ENCODE measurements around the gene ATP6V0C. TPM values are rescaled to one million over a fixed set of nuclear protein-coding genes. Genes with fewer than 3 reads are reported as not detected.

The ATP6V0C gene
- total RNA-seq, result 10 to 100 TPM; 26.4 to 98.9 (median 81.8) TPM

DNA sequence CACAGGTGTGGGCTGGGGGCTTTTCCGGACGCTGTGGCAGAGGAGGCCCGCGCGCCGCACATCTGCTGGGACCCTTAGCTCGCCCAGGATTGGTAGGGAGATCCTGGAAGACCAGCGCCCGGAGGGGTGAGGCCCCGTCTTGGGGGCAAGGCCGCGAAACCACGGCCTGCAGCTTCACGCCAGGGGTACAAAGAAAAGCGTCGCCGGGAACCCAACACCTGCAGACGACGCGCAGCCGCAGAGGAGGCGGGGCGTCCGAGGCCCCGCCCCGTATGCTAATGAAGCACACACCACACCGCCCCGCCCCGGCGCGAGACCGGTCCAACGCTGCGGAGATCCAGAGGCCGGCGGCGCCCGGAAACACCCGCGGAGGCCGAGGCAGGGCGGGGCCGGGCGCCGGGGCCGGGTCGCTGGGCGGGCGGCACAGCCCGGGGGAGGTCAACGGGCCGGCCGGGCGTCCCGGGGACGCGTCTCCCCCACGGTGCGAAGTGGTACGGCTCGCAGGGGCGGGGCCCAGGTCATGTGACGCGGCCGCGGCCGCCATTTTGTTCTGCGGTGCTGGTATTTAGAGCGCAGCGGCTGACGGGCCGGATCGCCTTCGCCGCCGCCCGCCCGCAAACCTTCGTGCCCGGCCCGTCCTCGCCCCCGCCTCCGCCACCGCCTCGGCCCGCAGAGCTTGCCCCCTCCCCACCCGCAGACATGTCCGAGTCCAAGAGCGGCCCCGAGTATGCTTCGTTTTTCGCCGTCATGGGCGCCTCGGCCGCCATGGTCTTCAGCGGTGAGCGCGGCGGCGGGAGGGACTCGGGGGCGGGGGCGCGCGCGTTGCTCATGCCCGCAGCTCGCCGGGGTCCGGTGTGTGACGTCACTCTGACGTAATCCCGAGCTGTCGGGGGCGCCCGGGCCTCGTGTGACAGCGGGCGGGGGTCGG lies at the start of gene ATP6V0C:
ATP6V0C (plus strand) TSS at position 548 of the 928 bp plus-strand sequence; CDS start at position 700, 152 bp downstream.
- TF ChIP-seq, protein P1, sequence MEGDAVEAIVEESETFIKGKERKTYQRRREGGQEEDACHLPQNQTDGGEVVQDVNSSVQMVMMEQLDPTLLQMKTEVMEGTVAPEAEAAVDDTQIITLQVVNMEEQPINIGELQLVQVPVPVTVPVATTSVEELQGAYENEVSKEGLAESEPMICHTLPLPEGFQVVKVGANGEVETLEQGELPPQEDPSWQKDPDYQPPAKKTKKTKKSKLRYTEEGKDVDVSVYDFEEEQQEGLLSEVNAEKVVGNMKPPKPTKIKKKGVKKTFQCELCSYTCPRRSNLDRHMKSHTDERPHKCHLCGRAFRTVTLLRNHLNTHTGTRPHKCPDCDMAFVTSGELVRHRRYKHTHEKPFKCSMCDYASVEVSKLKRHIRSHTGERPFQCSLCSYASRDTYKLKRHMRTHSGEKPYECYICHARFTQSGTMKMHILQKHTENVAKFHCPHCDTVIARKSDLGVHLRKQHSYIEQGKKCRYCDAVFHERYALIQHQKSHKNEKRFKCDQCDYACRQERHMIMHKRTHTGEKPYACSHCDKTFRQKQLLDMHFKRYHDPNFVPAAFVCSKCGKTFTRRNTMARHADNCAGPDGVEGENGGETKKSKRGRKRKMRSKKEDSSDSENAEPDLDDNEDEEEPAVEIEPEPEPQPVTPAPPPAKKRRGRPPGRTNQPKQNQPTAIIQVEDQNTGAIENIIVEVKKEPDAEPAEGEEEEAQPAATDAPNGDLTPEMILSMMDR (IDR thresholded peaks at IDR 0.05; ENCODE audit: low read depth), result no peak

- TF ChIP-seq, protein P1 (IDR thresholded peaks at IDR 0.05; ENCODE audit: low read depth), result no peak
Measured at GRCh38 chr16:2464333-2464732, 49.4 kb upstream of the ATP6V0C start.

DNA sequence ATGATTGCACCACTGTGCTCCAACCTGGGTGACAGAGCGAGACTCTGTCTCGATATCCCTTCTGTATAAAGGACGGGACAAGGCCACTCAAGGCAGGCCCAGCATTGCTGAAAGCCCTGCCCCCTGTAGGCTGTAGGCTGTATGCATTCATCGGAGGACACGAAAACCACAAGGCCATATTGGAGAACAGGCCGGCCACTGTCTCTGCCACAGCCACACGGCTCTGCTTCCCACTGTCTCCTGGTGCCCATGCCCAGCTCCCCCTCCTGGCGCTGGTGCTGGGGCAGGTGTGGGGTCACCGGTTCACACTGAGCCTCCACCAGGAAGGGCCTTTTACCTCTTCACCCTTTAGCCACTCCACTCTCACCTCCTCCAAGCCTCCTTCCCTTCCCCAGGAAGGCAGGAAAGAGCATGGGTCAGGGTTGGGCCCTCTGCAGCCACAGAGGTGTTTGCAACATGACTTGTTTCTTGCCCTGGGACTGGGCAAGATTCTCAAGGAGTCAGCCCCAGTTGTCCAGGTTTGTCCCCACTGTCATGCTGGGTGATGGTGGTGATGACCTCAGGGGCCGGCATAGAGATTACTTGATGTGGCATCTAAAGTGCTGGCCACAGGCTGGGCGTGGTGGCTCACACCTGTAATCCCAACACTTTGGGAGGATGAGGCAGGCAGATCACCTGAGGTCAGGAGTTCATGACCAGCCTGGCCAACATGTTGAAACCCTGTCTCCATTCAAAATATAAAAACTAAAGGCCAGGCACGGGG lies 47.9 kb upstream of the ATP6V0C start:
- TF ChIP-seq, protein P1 (IDR thresholded peaks at IDR 0.05; ENCODE audit: low read depth), result no peak

DNA sequence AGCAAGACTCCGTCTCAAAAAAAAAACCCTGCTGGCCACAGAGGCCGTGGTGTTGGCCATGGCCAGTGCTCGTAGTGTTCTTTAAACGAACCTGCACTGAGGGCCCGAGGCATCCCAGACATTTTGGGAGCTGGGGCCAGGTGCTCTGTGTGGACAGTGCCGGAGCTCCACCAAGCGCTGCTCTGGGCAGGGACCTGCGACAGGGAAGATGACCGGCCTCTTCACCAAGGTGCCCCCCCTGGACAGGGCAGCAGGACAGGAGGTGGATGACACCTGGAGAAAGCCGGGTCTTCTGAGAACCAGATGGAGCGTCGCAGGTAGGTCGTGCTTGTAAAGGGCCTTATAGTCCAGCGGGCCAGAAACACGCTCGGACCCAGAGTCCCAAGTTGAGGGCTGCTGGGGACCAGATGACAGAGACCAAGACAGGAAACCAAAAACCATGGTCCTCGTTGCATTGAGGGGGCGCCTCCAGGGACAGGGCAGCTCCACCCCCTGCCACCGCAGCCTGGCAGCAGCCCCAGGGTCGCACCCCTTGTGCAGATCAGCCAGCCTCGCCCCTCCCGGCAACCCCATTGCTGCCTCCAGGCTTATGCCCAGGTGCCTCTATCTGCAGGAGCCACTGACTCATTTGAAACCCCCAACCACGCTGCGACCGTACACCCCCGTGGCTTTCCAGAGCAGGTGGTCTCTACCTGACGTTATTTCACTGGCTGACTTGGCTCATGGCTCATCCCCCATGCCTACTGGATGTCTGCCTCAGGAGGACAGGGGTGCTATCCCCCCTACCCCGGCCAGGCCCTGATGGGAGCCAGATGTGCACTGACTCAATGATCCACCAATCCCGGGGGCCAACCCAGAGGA lies 46.9 kb upstream of the ATP6V0C start:
- TF ChIP-seq, protein P1 (IDR thresholded peaks at IDR 0.05; ENCODE audit: low read depth), result no peak

GRCh38 chr16:2467528-2468232 lies 46.1 kb upstream of the ATP6V0C start:
- TF ChIP-seq, protein P1 (IDR thresholded peaks at IDR 0.05; ENCODE audit: low read depth), result no peak

DNA sequence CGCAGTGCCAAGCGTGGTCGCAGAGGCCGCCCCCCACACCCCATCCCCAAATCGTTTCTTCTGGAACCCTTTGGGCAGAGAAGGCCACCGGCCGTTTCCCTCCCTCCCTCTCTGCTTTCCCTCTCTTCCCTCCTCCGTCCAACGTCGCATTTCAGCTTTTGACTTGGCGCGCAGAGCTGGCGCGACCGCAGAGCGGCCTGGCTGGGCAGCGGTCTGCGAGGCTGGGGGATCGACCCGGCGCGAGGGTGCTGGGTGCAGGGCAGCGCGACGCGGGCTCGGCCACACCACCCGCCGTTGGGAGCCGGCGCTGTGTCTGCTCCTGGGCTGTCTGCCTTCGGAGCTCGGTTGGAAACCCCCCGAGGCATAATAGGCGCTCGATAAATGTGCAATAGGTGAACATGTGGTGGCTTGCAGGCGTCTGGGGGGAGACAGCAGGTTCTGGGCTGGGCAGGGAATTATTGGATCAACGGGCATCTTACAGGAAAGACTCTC lies 45.5 kb upstream of the ATP6V0C start:
- TF ChIP-seq, protein P1 (IDR thresholded peaks at IDR 0.05; ENCODE audit: low read depth), result no peak
